Right lobe of liver (tissue), 6 donors: ENCODE measurements around the gene FBXO46. TPM values are rescaled to one million over a fixed set of nuclear protein-coding genes. Genes with fewer than 3 reads are reported as not detected.

ENCODE experiments used
- ATAC-seq, 4 donors: fragments of 200-7000 bp; cut with Tn5 transposase; one replicate each; pipeline ENCODE4 v1.9.1; 2020; ENCODE audit warnings: mild to moderate bottlenecking in 4 of 4, moderate library complexity in 4 of 4
- DNase-seq, 3 donors: peaks; one replicate each; pipeline ENCODE4 v3.0.0-alpha.2; 2020
- H3K27ac ChIP-seq, 3 donors: fragments of 200-600 bp; one replicate each; pipeline ENCODE4 v1.8.0; 2022
- H3K27me3 ChIP-seq, 2 donors: fragments of 200-600 bp; one replicate each; pipeline ENCODE4 v1.8.0; 2022
- H3K36me3 ChIP-seq, 4 donors: fragments of 200-600 bp; sonication (generic) in 1 of 4; one replicate each; pipeline versions ENCODE4 v1.5.1 to v1.8.0; 2017 to 2022; ENCODE audit warnings: control low read depth in 1 of 4
- H3K4me1 ChIP-seq, 4 donors: fragments of 200-600 bp; sonication (generic) in 1 of 4; one replicate each; pipeline versions ENCODE4 v1.5.1 to v1.8.0; 2017 to 2022; ENCODE audit warnings: control low read depth in 1 of 4
- H3K4me3 ChIP-seq, 3 donors: fragments of 200-600 bp; one replicate each; pipeline ENCODE4 v1.8.0; 2022
- H3K9me3 ChIP-seq, 4 donors: fragments of 200-600 bp; sonication (generic) in 1 of 4; one replicate each; pipeline versions ENCODE4 v1.5.1 to v1.8.0; 2017 to 2022; ENCODE audit warnings: control low read depth in 1 of 4
- POLR2A ChIP-seq: fragments of 450-650 bp; IDR thresholded peaks from one replicate; pipeline ENCODE4 v1.6.1; 2017; ENCODE audit warnings: antibody characterized with exemption, mild to moderate bottlenecking
- WGBS: methylation state at CpG from one replicate; pipeline ENCODE4 v1.1.6; 2018; ENCODE audit warnings: low coverage, low lambda C conversion rate; ENCODE audit not compliant: insufficient coverage; ENCODE audit errors: missing lambda C conversion rate; 5-methylcytosine and 5-hydroxymethylcytosine counted together
- intact Hi-C, 2 donors: fragments of 100-400 bp; cut with DNase I; formaldehyde crosslinking; loops; one replicate each; pipeline versions ENCODE4 v1.11.2 to v1.14.1; 2022
- total RNA-seq, 6 experiments: library from RNA; depleted of rRNA in 2 of 6; stranded (reverse); fragments of >200 nt in 2 of 6; fragmentation: NEBNext Ultra II Directional in 3 of 6; extraction: Animal tissue kit (Norgen Biotek cat#: 25700) in 3 of 6; gene quantifications; one replicate each; pipeline versions ENCODE4 v1.1.0 to v1.2.4, GENCODE V29; 2016 to 2023
- TF ChIP-seq, protein P1 (sequence below), 4 donors: fragments of 200-600 bp in 3 of 4; fragments of 450-650 bp in 1 of 4; IDR thresholded peaks; one replicate each; pipeline versions ENCODE4 v1.5.1 to v1.8.0; 2016 to 2022; ENCODE audit warnings: antibody characterized with exemption in 4 of 4, mild to moderate bottlenecking in 2 of 4
- donor health status: DM: no; HTN: yes; CAD: no.
- donor health status: DM: no; HTN: no; CAD: no.
- donor health status: DM: no; HTN: no; CAD: no.
- donor health status: DM: no; HTN: yes; CAD: no.
- donor health status: DM: no; HTN: yes; CAD: no.

The FBXO46 gene
- total RNA-seq, 6 experiments from 2014 or later = 5.6 to 12.4 (median 7.4) TPM

DNA sequence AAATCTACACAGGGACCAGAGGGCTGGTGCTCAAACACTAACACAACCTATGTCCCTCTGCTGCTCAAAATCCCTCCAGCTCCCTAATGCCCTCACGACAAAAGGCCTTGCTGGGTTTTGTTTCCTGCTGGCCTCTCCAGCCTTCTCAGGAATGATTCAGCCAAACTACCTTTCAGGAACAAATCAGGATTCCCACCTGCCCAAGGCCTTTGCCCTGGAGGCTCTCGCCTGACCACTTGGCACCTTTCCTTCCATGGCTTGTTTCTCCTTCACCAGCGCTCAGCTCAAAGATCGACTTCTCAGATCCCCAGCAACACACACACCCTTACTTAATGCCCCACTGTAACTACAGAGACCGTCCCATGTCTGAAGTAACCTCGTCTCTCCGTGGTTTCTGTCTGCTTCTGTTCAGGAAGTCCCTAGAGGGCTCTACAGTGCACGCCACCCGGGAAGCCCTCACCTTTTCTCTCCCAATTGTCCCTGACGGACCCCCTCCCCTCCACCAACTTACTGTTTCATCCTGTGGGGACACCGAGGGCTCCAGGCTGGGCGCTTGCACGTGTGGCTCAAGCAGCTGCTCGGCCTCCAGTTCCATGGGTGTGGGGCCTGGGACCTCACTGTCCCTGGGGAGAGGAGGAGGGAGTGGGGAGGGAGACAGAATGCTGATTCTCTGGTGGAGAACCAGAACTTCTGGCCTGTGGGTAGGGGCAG lies 41.6 kb upstream of the FBXO46 start:
- Histone ChIP-seq H3K9me3 (no peaks in the 10 kb centered on the region), H3K27ac (peak overlapping the region in 1 of 3 donors; percentile 8), H3K4me1 (peaks cover 0 to 15% (median 6%) of the 10 kb centered on the region in 4 donors), H3K4me3 (no peak overlapping the region), H3K27me3 (no peaks in the 10 kb centered on the region), H3K36me3 (peaks cover 0 to 2% (median 0%) of the 10 kb centered on the region in 4 donors)
- WGBS = 48% methylated on average over 10 of the region's 14 CpGs
- no peak for DNase-seq
- no peak for TF ChIP-seq POLR2A
- TF ChIP-seq, protein P1, sequence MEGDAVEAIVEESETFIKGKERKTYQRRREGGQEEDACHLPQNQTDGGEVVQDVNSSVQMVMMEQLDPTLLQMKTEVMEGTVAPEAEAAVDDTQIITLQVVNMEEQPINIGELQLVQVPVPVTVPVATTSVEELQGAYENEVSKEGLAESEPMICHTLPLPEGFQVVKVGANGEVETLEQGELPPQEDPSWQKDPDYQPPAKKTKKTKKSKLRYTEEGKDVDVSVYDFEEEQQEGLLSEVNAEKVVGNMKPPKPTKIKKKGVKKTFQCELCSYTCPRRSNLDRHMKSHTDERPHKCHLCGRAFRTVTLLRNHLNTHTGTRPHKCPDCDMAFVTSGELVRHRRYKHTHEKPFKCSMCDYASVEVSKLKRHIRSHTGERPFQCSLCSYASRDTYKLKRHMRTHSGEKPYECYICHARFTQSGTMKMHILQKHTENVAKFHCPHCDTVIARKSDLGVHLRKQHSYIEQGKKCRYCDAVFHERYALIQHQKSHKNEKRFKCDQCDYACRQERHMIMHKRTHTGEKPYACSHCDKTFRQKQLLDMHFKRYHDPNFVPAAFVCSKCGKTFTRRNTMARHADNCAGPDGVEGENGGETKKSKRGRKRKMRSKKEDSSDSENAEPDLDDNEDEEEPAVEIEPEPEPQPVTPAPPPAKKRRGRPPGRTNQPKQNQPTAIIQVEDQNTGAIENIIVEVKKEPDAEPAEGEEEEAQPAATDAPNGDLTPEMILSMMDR (IDR thresholded peaks at IDR 0.05) = no peak
- intact Hi-C loops = no loop called here
- no peak for ATAC-seq

DNA sequence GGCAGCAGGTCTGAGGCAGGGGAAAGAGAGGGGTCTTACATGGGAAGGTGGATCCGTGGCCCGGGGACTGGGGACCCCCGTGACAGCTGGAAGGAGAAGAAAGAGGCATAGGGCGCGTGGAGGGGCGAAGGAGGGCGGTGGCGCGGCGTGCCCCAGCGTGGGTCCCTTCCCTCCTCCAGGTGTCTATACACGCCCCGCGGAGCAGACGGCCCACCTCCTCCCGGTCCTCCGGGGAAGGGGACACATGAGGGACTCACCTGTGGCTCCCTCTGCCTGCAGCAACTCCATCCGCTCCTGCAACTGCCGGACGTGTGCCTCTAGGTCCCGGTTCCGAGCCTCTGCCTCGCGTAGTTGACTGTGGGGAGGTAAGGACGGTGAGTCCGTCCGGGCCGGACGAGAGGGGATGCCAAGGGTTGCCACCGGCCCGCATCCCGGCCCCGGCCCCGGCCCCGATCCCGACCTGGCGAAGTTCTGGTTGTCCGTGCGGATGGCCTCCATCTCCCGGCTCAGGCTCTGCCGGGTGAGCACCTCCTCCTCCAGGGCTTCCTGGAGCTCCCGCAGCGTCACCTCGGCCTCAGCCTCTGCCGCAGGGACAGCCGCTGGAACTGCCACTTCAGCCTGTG lies 40.7 kb upstream of the FBXO46 start:
- Histone ChIP-seq H3K36me3 (no peaks in the 10 kb centered on the region), H3K9me3 (no peaks in the 10 kb centered on the region), H3K27me3 (no peaks in the 10 kb centered on the region), H3K27ac (peak overlapping the region in 1 of 3 donors; percentile 72), H3K4me3 (peak overlapping the region; percentile 33 to 91 (median 76)), H3K4me1 (peaks cover 0 to 17% (median 7%) of the 10 kb centered on the region in 4 donors)
- intact Hi-C loops = no loop called here
- ATAC-seq (no peak), DNase-seq (peak in 2 of 3 donors; percentile 46 to 68)
- WGBS = 58% methylated on average over 6 of the region's 46 CpGs
- no peak for TF ChIP-seq POLR2A
- TF ChIP-seq, protein P1 (IDR thresholded peaks at IDR 0.05) = no peak

DNA sequence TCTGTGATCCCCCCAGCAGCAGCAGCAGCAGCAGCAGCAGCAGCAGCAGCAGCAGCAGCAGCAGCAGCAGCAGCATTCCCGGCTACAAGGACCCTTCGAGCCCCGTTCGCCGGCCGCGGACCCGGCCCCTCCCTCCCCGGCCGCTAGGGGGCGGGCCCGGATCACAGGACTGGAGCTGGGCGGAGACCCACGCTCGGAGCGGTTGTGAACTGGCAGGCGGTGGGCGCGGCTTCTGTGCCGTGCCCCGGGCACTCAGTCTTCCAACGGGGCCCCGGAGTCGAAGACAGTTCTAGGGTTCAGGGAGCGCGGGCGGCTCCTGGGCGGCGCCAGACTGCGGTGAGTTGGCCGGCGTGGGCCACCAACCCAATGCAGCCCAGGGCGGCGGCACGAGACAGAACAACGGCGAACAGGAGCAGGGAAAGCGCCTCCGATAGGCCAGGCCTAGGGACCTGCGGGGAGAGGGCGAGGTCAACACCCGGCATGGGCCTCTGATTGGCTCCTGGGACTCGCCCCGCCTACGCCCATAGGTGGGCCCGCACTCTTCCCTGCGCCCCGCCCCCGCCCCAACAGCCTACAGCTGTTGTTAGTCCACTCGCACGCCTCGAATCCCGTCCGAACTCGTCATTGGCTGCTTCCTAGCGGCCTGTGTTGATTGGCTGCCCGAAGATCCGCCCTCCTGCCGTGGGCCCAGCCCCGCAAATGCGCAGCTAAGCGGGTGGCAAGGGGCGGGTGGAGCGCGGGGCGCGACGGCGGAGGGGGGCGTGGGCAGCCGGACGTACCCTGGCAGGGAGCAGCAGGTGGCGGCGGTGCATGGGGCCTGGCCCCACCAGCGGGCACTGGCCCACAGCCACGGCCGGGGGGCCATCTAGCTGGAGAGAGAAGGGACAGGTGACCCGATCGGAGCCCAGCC lies 39.8 kb upstream of the FBXO46 start:
- TF ChIP-seq, protein P1 (IDR thresholded peaks at IDR 0.05) = peak; percentile 87 to 98 (median 95)
- TF ChIP-seq POLR2A = peak; percentile 57

DNA sequence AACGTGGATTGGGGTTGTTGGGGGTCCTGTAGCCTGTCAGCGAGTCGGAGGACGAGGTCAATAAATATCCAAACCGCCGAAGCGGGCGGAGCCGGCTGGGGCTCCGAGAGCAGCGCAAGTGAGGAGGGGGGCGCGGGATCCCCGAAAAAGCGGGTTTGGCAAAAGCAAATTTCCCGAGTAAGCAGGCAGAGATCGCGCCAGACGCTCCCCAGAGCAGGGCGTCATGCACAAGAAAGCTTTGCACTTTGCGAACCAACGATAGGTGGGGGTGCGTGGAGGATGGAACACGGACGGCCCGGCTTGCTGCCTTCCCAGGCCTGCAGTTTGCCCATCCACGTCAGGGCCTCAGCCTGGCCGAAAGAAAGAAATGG lies 39.1 kb upstream of the FBXO46 start:
- Histone ChIP-seq H3K9me3 (no peaks in the 10 kb centered on the region), H3K27me3 (no peaks in the 10 kb centered on the region), H3K36me3 (no peaks in the 10 kb centered on the region), H3K4me3 (peak overlapping the region; percentile 38 to 91 (median 76)), H3K27ac (peak overlapping the region; percentile 72 to 93 (median 92)), H3K4me1 (peaks cover 0 to 20% (median 7%) of the 10 kb centered on the region in 4 donors)
- TF ChIP-seq, protein P1 (IDR thresholded peaks at IDR 0.05) = no peak
- no peak for TF ChIP-seq POLR2A
- 0% methylated on average over 11 of the region's 28 CpGs for WGBS
- ATAC-seq (peak in 3 of 4 donors; percentile 0 to 8 (median 1)), DNase-seq (peak; percentile 64 to 73 (median 71))
- intact Hi-C loops = no loop called here

More for the DNA sequence above, 39.8 kb upstream of the FBXO46 start:
- DNase-seq (peak; percentile 97 to 99 (median 98)), ATAC-seq (peak; percentile 68 to 85 (median 76))
- no peaks in the 10 kb centered on the region for H3K9me3 ChIP-seq
- no peaks in the 10 kb centered on the region for H3K27me3 ChIP-seq
- peaks cover 0 to 20% (median 7%) of the 10 kb centered on the region in 4 donors for H3K4me1 ChIP-seq
- H3K4me3 ChIP-seq = peak overlapping the region; percentile 38 to 91 (median 76)
- peak overlapping the region; percentile 72 to 93 (median 92) for H3K27ac ChIP-seq
- H3K36me3 ChIP-seq = no peaks in the 10 kb centered on the region
- 4% methylated on average over 8 of the region's 79 CpGs for WGBS
- intact Hi-C loops = no loop called here
